Measurements from ENCODE around the gene GRIN2A.
"Not testable (repeated sequence)": the region's sequence is repeated elsewhere in the genome, so short reads cannot be mapped to it uniquely, and the experiment has no call there.

DNA sequence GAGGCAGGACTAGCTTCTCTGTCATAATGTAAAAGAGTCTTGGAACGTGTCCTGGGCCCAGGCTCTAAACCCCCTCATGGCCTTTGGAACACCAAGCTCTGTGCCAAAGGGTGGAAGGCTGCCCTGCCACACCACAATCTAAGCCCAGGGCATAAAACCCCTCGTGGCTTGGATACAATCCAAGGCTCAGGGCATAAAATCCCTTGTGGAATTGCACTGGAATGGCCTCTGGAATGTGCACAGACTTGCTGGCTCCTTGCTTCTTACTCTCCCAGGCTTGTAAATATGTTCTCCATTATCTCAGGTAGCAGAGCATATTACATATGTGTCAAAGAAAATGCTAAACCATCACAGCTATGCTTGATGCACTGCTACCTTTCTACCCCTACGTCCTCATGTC lies 306.2 kb downstream of the GRIN2A start:
- TF ChIP-seq EZH2 (IDR thresholded peaks at IDR 0.05); POLR2AphosphoS5 (IDR thresholded peaks at IDR 0.05; ENCODE audit: borderline replicate concordance, low read depth, low read length); FOXP2 (optimal IDR thresholded peaks at IDR 0.05; ENCODE audit: control extremely low read depth, extremely low read length, insufficient read depth): not testable (repeated sequence)

Data from SK-N-MC (cell line).